ENCODE results near the gene TRPT1.

TRPT1 gene

GRCh38 chr11:64210301-64211020, 15.5 kb downstream of the TRPT1 start:
- Histone ChIP-seq H3K4me3 (ENCODE audit: low read depth, low read length) (no peak overlapping the region), H3K23ac (ENCODE audit: low read length) (no peak overlapping the region), H4K91ac (ENCODE audit: low read depth, low read length) (no peak overlapping the region), H3K14ac (ENCODE audit: low read length) (no peak overlapping the region), H3K27me3 (ENCODE audit: insufficient read depth, low read length) (no peaks in the 10 kb centered on the region), H4K8ac (ENCODE audit: low read depth, low read length) (no peak overlapping the region), H2AK5ac (ENCODE audit: low read length) (no peak overlapping the region), H2BK12ac (ENCODE audit: low read length) (no peak overlapping the region), H3K79me2 (ENCODE audit: control insufficient read depth, insufficient read depth, low read length, poor library complexity) (no peaks in the 10 kb centered on the region), H3K4me2 (ENCODE audit: low read length) (no peak overlapping the region), H2BK120ac (ENCODE audit: insufficient read depth, low read length, poor library complexity) (no peak overlapping the region), H3K18ac (ENCODE audit: low read length) (no peak overlapping the region), H2AFZ (ENCODE audit: insufficient read depth, low read length, poor library complexity) (no peak overlapping the region), H3K4ac (ENCODE audit: low read depth, low read length) (no peak overlapping the region), H3K9me3 (ENCODE audit: insufficient read depth, low read depth, low read length) (no peaks in the 10 kb centered on the region), H4K12ac (ENCODE audit: low read depth, low read length) (no peak overlapping the region), H3K36me3 (ENCODE audit: control insufficient read depth in 1 of 2, insufficient read depth in 2 of 2, low read length in 2 of 2) (peaks cover 35 to 40% of the 10 kb centered on the region in 2 experiments), H3K9ac (ENCODE audit: low read length) (no peak overlapping the region), H3K79me1 (ENCODE audit: low read length) (no peaks in the 10 kb centered on the region), H3K27ac (ENCODE audit: low read depth, low read length) (no peak overlapping the region), H2BK5ac (ENCODE audit: low read depth, low read length, poor library complexity) (no peak overlapping the region), H3K4me1 (ENCODE audit: control insufficient read depth in 1 of 2, insufficient read depth in 2 of 2, low read length in 2 of 2) (peaks cover 0 to 7% of the 10 kb centered on the region in 2 experiments)
- WGBS (ENCODE audit: extremely low coverage, insufficient coverage, insufficient read length), result no CpG with 5 or more reads among the region's 24 CpGs
- DNase-seq, result no peak

DNA sequence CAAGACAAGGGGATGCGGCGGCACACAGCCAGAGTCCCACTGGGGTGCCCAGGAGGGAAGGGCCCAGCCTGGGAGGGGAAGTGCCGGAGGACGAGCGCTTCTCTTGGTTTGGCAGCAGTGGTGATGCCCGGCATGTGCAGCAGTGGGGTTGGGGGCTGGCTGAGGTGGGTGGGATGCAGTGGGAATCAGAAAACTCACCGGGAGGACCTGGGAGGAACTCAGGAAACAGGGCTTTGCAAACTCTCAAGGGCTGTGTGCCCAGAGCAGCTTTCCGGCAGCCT, 16.5 kb downstream of the TRPT1 start:
- no peak overlapping the region for H2AK5ac ChIP-seq (ENCODE audit: low read length)
- no peak overlapping the region for H4K8ac ChIP-seq (ENCODE audit: low read depth, low read length)
- no peak overlapping the region for H2BK5ac ChIP-seq (ENCODE audit: low read depth, low read length, poor library complexity)
- no peak overlapping the region for H3K23ac ChIP-seq (ENCODE audit: low read length)
- no peaks in the 10 kb centered on the region for H3K27me3 ChIP-seq (ENCODE audit: insufficient read depth, low read length)
- H4K91ac ChIP-seq (ENCODE audit: low read depth, low read length), result no peak overlapping the region
- H2BK12ac ChIP-seq (ENCODE audit: low read length), result no peak overlapping the region
- H3K9me3 ChIP-seq (ENCODE audit: insufficient read depth, low read depth, low read length), result no peaks in the 10 kb centered on the region
- no peaks in the 10 kb centered on the region for H3K79me2 ChIP-seq (ENCODE audit: control insufficient read depth, insufficient read depth, low read length, poor library complexity)
- H3K4me3 ChIP-seq (ENCODE audit: low read depth, low read length), result no peak overlapping the region
- H3K4ac ChIP-seq (ENCODE audit: low read depth, low read length), result no peak overlapping the region
- H2BK120ac ChIP-seq (ENCODE audit: insufficient read depth, low read length, poor library complexity), result no peak overlapping the region
- peaks cover 0 to 7% of the 10 kb centered on the region in 2 experiments for H3K4me1 ChIP-seq (ENCODE audit: control insufficient read depth in 1 of 2, insufficient read depth in 2 of 2, low read length in 2 of 2)
- H3K18ac ChIP-seq (ENCODE audit: low read length), result no peak overlapping the region
- no peak overlapping the region for H2AFZ ChIP-seq (ENCODE audit: insufficient read depth, low read length, poor library complexity)
- H3K4me2 ChIP-seq (ENCODE audit: low read length), result no peak overlapping the region
- H3K9ac ChIP-seq (ENCODE audit: low read length), result no peak overlapping the region
- no peak overlapping the region for H4K12ac ChIP-seq (ENCODE audit: low read depth, low read length)
- H3K36me3 ChIP-seq (ENCODE audit: control insufficient read depth in 1 of 2, insufficient read depth in 2 of 2, low read length in 2 of 2), result peaks cover 38 to 47% of the 10 kb centered on the region in 2 experiments
- no peak overlapping the region for H3K14ac ChIP-seq (ENCODE audit: low read length)
- no peak for DNase-seq
- no peaks in the 10 kb centered on the region for H3K79me1 ChIP-seq (ENCODE audit: low read length)
- no peak overlapping the region for H3K27ac ChIP-seq (ENCODE audit: low read depth, low read length)
- no CpG with 5 or more reads among the region's 8 CpGs for WGBS (ENCODE audit: extremely low coverage, insufficient coverage, insufficient read length)

- Histone ChIP-seq H3K79me2 (ENCODE audit: control insufficient read depth, insufficient read depth, low read length, poor library complexity) (no peaks in the 10 kb centered on the region), H3K36me3 (ENCODE audit: control insufficient read depth in 1 of 2, insufficient read depth in 2 of 2, low read length in 2 of 2) (peaks cover 44 to 52% of the 10 kb centered on the region in 2 experiments), H3K23ac (ENCODE audit: low read length) (no peak overlapping the region), H2BK120ac (ENCODE audit: insufficient read depth, low read length, poor library complexity) (no peak overlapping the region), H3K4me2 (ENCODE audit: low read length) (no peak overlapping the region), H3K4me3 (ENCODE audit: low read depth, low read length) (no peak overlapping the region), H3K27me3 (ENCODE audit: insufficient read depth, low read length) (no peaks in the 10 kb centered on the region), H4K8ac (ENCODE audit: low read depth, low read length) (no peak overlapping the region), H3K4me1 (ENCODE audit: control insufficient read depth in 1 of 2, insufficient read depth in 2 of 2, low read length in 2 of 2) (peaks cover 0 to 7% of the 10 kb centered on the region in 2 experiments), H4K12ac (ENCODE audit: low read depth, low read length) (no peak overlapping the region), H4K91ac (ENCODE audit: low read depth, low read length) (no peak overlapping the region), H2BK5ac (ENCODE audit: low read depth, low read length, poor library complexity) (no peak overlapping the region), H3K9ac (ENCODE audit: low read length) (no peak overlapping the region), H3K27ac (ENCODE audit: low read depth, low read length) (no peak overlapping the region), H3K18ac (ENCODE audit: low read length) (no peak overlapping the region), H3K79me1 (ENCODE audit: low read length) (no peaks in the 10 kb centered on the region), H3K4ac (ENCODE audit: low read depth, low read length) (no peak overlapping the region), H2AK5ac (ENCODE audit: low read length) (no peak overlapping the region), H2BK12ac (ENCODE audit: low read length) (no peak overlapping the region), H3K14ac (ENCODE audit: low read length) (no peak overlapping the region), H3K9me3 (ENCODE audit: insufficient read depth, low read depth, low read length) (no peaks in the 10 kb centered on the region), H2AFZ (ENCODE audit: insufficient read depth, low read length, poor library complexity) (no peak overlapping the region)
- WGBS (ENCODE audit: extremely low coverage, insufficient coverage, insufficient read length), result no CpG with 5 or more reads among the region's 18 CpGs
- DNase-seq, result no peak
Observed at GRCh38 chr11:64208796-64209562, 17.0 kb downstream of the TRPT1 start.

- peaks cover 51 to 60% of the 10 kb centered on the region in 2 experiments for H3K36me3 ChIP-seq (ENCODE audit: control insufficient read depth in 1 of 2, insufficient read depth in 2 of 2, low read length in 2 of 2)
- H2AFZ ChIP-seq (ENCODE audit: insufficient read depth, low read length, poor library complexity), result no peak overlapping the region
- WGBS (ENCODE audit: extremely low coverage, insufficient coverage, insufficient read length), result no CpG with 5 or more reads among the region's 23 CpGs
- H4K12ac ChIP-seq (ENCODE audit: low read depth, low read length), result peak overlapping the region; percentile 26
- no peaks in the 10 kb centered on the region for H3K27me3 ChIP-seq (ENCODE audit: insufficient read depth, low read length)
- no peak overlapping the region for H4K91ac ChIP-seq (ENCODE audit: low read depth, low read length)
- H3K79me1 ChIP-seq (ENCODE audit: low read length), result no peaks in the 10 kb centered on the region
- no peak overlapping the region for H2AK5ac ChIP-seq (ENCODE audit: low read length)
- no peak for DNase-seq
- H3K4ac ChIP-seq (ENCODE audit: low read depth, low read length), result no peak overlapping the region
- H3K18ac ChIP-seq (ENCODE audit: low read length), result no peak overlapping the region
- no peaks in the 10 kb centered on the region for H3K9me3 ChIP-seq (ENCODE audit: insufficient read depth, low read depth, low read length)
- no peak overlapping the region for H2BK12ac ChIP-seq (ENCODE audit: low read length)
- H2BK5ac ChIP-seq (ENCODE audit: low read depth, low read length, poor library complexity), result no peak overlapping the region
- H3K23ac ChIP-seq (ENCODE audit: low read length), result no peak overlapping the region
- no peak overlapping the region for H3K14ac ChIP-seq (ENCODE audit: low read length)
- H3K27ac ChIP-seq (ENCODE audit: low read depth, low read length), result no peak overlapping the region
- H3K9ac ChIP-seq (ENCODE audit: low read length), result no peak overlapping the region
- no peak overlapping the region for H4K8ac ChIP-seq (ENCODE audit: low read depth, low read length)
- H3K4me2 ChIP-seq (ENCODE audit: low read length), result no peak overlapping the region
- no peak overlapping the region for H2BK120ac ChIP-seq (ENCODE audit: insufficient read depth, low read length, poor library complexity)
- no peaks in the 10 kb centered on the region for H3K79me2 ChIP-seq (ENCODE audit: control insufficient read depth, insufficient read depth, low read length, poor library complexity)
- H3K4me1 ChIP-seq (ENCODE audit: control insufficient read depth in 1 of 2, insufficient read depth in 2 of 2, low read length in 2 of 2), result peaks cover 0 to 7% of the 10 kb centered on the region in 2 experiments
- no peak overlapping the region for H3K4me3 ChIP-seq (ENCODE audit: low read depth, low read length)
Observed at GRCh38 chr11:64208086-64208795, 17.7 kb downstream of the TRPT1 start.

Measured in trophoblast cell (in vitro differentiated cells and primary cell).